Mucosa of descending colon (tissue), 3 donors: Measurements from ENCODE around the gene TFR2. TPM values are rescaled to one million over a fixed set of nuclear protein-coding genes. Genes with fewer than 3 reads are reported as not detected.
A peak's percentile ranks its signal among the peaks of the same experiment; 100 is the strongest.

ENCODE experiments used
- ATAC-seq: fragments of 200-7000 bp; cut with Tn5 transposase; one replicate; pipeline ENCODE4 v1.9.1; 2020; ENCODE audit warnings: mild to moderate bottlenecking, moderate library complexity
- DNase-seq, 3 donors: peaks; one replicate each; pipeline ENCODE4 v3.0.0-alpha.2; 2020
- H3K36me3 ChIP-seq: fragments of 200-600 bp; one replicate; pipeline ENCODE4 v1.8.0; 2021; ENCODE audit warnings: low read depth, mild to moderate bottlenecking
- H3K4me1 ChIP-seq: fragments of 200-600 bp; one replicate; pipeline ENCODE4 v1.8.0; 2021; ENCODE audit warnings: low read depth, mild to moderate bottlenecking
- H3K4me3 ChIP-seq: fragments of 200-600 bp; one replicate; pipeline ENCODE4 v1.8.0; 2021; ENCODE audit warnings: mild to moderate bottlenecking
- H3K9me3 ChIP-seq: fragments of 200-600 bp; one replicate; pipeline ENCODE4 v1.8.0; 2021; ENCODE audit warnings: mild to moderate bottlenecking
- intact Hi-C, 2 donors: fragments of 100-400 bp; cut with DNase I in 1 of 2; cut with micrococcal nuclease in 1 of 2; formaldehyde crosslinking; loops; one replicate each; pipeline versions ENCODE4 v1.11.0 to v1.11.1; 2022; cut with DNase I, micrococcal nuclease
- total RNA-seq, 3 donors: library from RNA; stranded (reverse); fragmentation: NEBNext Ultra II Directional in 2 of 3; extraction: Animal tissue kit (Norgen Biotek cat#: 25700) in 2 of 3; gene quantifications; one replicate each; pipeline versions ENCODE4 v1.2.1 to v1.2.4, GENCODE V29; 2021 to 2023
- TF ChIP-seq, protein P1 (sequence below): fragments of 200-600 bp; IDR thresholded peaks from one replicate; pipeline ENCODE4 v1.8.0; 2022; ENCODE audit warnings: antibody characterized with exemption, mild to moderate bottlenecking
- donor health status: DM: no; HTN: no; CAD: no; lungs with moderate emphysema.
- donor health status: DM: no; HTN: no; CAD: no.
- donor health status: DM: no; HTN: yes; CAD: no.

TFR2 gene
- total RNA-seq, 3 donors from 2014 or later: 0.57 to 1.2 (median 1.1) TPM

DNA sequence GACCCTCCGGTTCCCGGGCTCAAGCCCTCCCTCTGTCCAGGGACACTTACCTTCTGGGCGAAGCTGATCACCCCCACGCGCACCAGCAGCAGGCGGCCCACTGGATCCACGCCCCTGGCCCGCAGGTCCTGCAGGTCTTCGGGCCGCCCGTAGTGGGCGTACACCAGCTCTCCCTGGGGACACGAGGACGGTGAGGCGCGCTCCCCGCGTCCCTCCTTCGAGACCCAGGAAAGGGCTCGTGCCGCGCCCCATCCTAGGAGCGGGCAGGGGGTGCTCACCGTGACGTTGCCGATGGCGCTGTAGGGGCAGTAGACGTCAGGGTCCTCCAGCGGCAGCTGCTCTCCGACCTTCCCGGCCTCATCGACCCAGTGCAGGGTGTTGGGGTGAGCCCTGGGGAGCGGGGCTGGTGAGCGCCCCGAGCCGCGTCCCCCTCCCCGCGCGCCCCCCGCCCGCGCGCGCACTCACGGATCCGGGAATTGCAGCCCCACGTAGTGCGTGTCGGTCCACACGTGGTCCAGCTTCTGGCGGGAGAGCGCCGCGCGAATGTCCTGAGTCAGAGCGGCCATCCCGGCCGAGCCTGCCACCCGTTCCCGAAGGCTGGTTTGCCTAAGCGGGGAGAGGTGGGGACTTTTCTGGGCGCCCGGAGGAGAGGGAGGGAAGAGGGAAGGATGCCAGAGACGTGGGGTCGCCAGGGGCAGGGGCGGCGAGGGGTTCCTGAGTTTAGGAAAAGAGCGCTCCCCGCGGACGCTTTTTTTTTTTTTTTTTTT is 8.2 kb downstream of the TFR2 start:
- Histone ChIP-seq H3K4me1 (peaks cover 3% of the 10 kb centered on the region), H3K36me3 (no peaks in the 10 kb centered on the region), H3K4me3 (no peak overlapping the region), H3K9me3 (no peaks in the 10 kb centered on the region)
- TF ChIP-seq, protein P1, sequence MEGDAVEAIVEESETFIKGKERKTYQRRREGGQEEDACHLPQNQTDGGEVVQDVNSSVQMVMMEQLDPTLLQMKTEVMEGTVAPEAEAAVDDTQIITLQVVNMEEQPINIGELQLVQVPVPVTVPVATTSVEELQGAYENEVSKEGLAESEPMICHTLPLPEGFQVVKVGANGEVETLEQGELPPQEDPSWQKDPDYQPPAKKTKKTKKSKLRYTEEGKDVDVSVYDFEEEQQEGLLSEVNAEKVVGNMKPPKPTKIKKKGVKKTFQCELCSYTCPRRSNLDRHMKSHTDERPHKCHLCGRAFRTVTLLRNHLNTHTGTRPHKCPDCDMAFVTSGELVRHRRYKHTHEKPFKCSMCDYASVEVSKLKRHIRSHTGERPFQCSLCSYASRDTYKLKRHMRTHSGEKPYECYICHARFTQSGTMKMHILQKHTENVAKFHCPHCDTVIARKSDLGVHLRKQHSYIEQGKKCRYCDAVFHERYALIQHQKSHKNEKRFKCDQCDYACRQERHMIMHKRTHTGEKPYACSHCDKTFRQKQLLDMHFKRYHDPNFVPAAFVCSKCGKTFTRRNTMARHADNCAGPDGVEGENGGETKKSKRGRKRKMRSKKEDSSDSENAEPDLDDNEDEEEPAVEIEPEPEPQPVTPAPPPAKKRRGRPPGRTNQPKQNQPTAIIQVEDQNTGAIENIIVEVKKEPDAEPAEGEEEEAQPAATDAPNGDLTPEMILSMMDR: no peak
- intact Hi-C loops: no loop called here
- ATAC-seq (peak; percentile 81), DNase-seq (peak; percentile 55 to 77 (median 77))

DNA sequence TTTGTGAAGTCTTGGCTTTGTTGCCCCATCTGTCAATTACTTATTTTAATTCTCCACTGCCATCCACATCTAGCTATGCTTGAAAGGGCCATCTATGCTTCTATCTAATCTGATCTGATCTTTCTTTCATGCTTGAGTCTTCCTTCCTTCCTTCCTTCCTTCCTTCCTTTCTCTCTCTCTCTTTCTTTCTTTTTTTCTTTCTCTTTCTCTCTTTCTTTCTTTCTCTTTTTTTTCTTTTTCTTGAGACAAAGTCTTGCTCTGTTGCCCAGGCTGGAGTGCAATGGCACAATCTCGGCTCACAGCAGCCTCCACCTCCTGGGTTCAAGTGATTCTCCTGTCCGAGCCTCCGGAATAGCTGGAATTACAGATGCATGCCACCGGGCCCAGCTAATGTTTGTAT is 11.3 kb downstream of the TFR2 start:
- TF ChIP-seq, protein P1: no peak
- DNase-seq: no peak
- intact Hi-C loops: no loop called here

DNA sequence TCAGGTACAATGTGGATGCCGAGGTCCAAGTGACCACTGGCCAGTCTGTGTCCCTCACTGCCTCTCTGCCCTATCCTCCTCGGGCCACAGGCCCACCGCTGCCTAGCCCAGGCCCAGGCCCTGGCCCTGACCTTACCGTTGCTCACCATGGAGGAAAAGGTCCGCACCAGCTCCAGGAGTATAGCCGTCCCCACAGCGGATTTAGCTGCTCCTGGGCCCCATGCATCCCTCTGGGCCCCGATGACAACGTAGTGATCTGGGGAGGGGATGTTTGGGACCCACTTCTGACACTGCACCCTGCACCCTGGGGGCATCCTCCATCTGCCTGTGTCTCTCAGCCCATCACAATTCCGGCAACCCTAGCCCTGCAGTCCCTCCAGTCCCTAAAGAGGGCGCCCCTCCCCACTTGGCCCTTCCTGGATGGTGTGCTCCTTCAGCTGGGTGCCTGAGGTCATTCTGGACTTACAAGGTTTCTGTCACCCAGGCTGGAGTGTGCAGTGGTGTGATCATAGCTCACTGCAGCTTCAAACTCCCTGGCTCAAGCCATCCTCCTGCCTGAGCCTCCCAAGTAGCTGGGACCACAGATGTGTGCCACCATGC is 12.1 kb downstream of the TFR2 start:
- no peak overlapping the region for H3K4me3 ChIP-seq
- H3K36me3 ChIP-seq: no peaks in the 10 kb centered on the region
- DNase-seq (peak in 1 of 3 donors; percentile 48), ATAC-seq (no peak)
- intact Hi-C loops: no loop called here
- TF ChIP-seq, protein P1: no peak
- no peaks in the 10 kb centered on the region for H3K9me3 ChIP-seq
- peaks cover 7% of the 10 kb centered on the region for H3K4me1 ChIP-seq

More for the DNA sequence above, 11.3 kb downstream of the TFR2 start:
- Histone ChIP-seq H3K4me1 (peaks cover 7% of the 10 kb centered on the region), H3K4me3 (no peak overlapping the region), H3K9me3 (no peaks in the 10 kb centered on the region), H3K36me3 (no peaks in the 10 kb centered on the region)
- no peak for ATAC-seq

DNA sequence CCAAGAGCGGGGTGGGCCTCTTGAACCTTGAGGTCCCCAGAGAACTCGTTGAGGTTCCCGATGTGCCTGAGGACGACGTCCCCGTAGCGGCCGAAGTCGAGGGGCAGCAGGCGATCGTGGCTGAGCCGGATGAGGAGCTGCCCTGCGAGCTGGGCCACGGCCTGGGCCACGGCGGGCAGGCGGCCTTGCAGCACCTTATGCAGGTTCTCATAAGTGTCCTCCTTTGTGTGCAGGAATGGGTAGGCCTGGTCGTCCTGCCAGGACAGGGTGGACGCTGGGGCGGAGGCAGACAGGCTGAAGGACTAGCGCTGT is 14.2 kb downstream of the TFR2 start:
- no peaks in the 10 kb centered on the region for H3K9me3 ChIP-seq
- ATAC-seq: no peak
- TF ChIP-seq, protein P1: no peak
- no peaks in the 10 kb centered on the region for H3K36me3 ChIP-seq
- peak in 1 of 3 donors; percentile 38 for DNase-seq
- H3K4me3 ChIP-seq: no peak overlapping the region
- intact Hi-C loops: no loop called here
- peaks cover 4% of the 10 kb centered on the region for H3K4me1 ChIP-seq

DNA sequence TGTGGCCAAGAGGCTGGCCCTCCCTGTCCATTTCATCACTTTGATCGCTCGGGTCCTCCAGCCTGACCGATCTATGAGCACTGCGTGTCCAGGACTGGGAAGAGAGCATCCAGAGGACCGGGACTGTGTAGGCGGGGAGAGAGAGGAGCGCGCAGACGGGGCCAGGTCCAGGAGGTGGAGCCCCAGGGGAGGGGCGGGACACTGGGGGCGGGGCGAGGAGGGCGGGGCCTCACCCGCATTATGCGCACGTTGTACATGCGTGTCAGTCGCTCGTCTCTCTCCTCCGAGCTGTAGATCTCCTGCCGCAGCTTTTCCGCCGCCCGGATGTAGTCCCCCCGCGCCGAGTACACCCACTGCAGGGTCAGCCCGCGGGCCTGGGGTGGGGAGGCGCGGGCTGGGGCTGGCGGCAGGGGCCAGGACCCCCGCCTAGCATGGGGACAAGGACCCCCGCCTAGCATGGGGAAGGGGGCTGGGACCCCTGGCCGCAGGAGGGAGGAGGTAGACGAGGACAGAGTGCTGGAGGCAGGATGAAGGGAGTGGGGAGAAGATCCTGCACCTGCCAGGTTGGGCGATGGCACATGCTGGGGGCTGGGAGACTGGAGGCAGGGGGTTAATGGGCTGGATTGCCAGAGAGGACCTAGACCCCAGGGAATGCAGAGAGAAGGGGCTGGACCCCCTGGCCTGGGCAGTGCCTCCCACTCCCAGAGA is 14.7 kb downstream of the TFR2 start:
- TF ChIP-seq, protein P1: no peak
- intact Hi-C loops: no loop called here
- Histone ChIP-seq H3K9me3 (no peaks in the 10 kb centered on the region), H3K4me3 (no peak overlapping the region), H3K4me1 (peaks cover 4% of the 10 kb centered on the region), H3K36me3 (no peaks in the 10 kb centered on the region)
- peak; percentile 93 for DNase-seq
- ATAC-seq: peak; percentile 99
